ENCODE measurements around the gene RPRML.
"Not testable (repeated sequence)": the region's sequence is repeated elsewhere in the genome, so short reads cannot be mapped to it uniquely, and the experiment has no call there.

The RPRML gene

GRCh38 chr17:46979147-46979863, at the start of gene RPRML:
TSS of gene RPRML (minus strand) at chr17:46979253. CDS start at chr17:46979007, 246 bp downstream.
- no peak for DNase-seq (ENCODE audit: low read depth)
- peak within 1 kb of the TSS; percentile 48 for H3K4me3 ChIP-seq (ENCODE audit: low read depth, low read length)
- no peak for TF ChIP-seq CTCF (IDR thresholded peaks at IDR 0.05; ENCODE audit: control insufficient read depth, extremely low read depth, insufficient read depth)

GRCh38 chr17:47016966-47017365, 37.9 kb upstream of the RPRML start:
- not testable (repeated sequence) for H3K4me3 ChIP-seq (ENCODE audit: low read depth, low read length); DNase-seq (ENCODE audit: low read depth)

GRCh38 chr17:47013341-47013740, 34.3 kb upstream of the RPRML start:
- DNase-seq (ENCODE audit: low read depth), result no peak
- TF ChIP-seq CTCF (IDR thresholded peaks at IDR 0.05; ENCODE audit: control insufficient read depth, extremely low read depth, insufficient read depth), result no peak
- no peak overlapping the region for H3K4me3 ChIP-seq (ENCODE audit: low read depth, low read length)

GRCh38 chr17:47012457-47012856, 33.4 kb upstream of the RPRML start:
- TF ChIP-seq CTCF (IDR thresholded peaks at IDR 0.05; ENCODE audit: control insufficient read depth, extremely low read depth, insufficient read depth), result no peak
- no peak for DNase-seq (ENCODE audit: low read depth)
- H3K4me3 ChIP-seq (ENCODE audit: low read depth, low read length), result no peak overlapping the region

- no peak for DNase-seq (ENCODE audit: low read depth)
- TF ChIP-seq CTCF (IDR thresholded peaks at IDR 0.05; ENCODE audit: control insufficient read depth, extremely low read depth, insufficient read depth), result no peak
- H3K4me3 ChIP-seq (ENCODE audit: low read depth, low read length), result no peak overlapping the region
These were observed 30.9 kb upstream of the RPRML start for GRCh38 chr17:47009759-47010594.

GRCh38 chr17:47004906-47005305, 25.9 kb upstream of the RPRML start:
- no peak for DNase-seq (ENCODE audit: low read depth)
- H3K4me3 ChIP-seq (ENCODE audit: low read depth, low read length), result no peak overlapping the region
- no peak for TF ChIP-seq CTCF (IDR thresholded peaks at IDR 0.05; ENCODE audit: control insufficient read depth, extremely low read depth, insufficient read depth)

GRCh38 chr17:47003864-47004263, 24.8 kb upstream of the RPRML start:
- H3K4me3 ChIP-seq (ENCODE audit: low read depth, low read length); DNase-seq (ENCODE audit: low read depth): not testable (repeated sequence)
